NAMALWA (cell line): ENCODE results near the gene PMPCA.

Experiments
- DNase-seq: peaks from one replicate; pipeline ENCODE4 v3.0.0-alpha.2; 2015; ENCODE audit warnings: low spot score

The PMPCA gene

GRCh38 chr9:136410500-136411287, at the start of gene PMPCA, which contains the start of gene ENTR1:
Gene PMPCA, plus strand, starts transcription at chr9:136410658. Its CDS starts 11 bp downstream, at chr9:136410669.
Gene ENTR1, minus strand, starts transcription at chr9:136410614. Its CDS starts 217 bp downstream, at chr9:136410397.
- peak; percentile 93 for DNase-seq

DNA sequence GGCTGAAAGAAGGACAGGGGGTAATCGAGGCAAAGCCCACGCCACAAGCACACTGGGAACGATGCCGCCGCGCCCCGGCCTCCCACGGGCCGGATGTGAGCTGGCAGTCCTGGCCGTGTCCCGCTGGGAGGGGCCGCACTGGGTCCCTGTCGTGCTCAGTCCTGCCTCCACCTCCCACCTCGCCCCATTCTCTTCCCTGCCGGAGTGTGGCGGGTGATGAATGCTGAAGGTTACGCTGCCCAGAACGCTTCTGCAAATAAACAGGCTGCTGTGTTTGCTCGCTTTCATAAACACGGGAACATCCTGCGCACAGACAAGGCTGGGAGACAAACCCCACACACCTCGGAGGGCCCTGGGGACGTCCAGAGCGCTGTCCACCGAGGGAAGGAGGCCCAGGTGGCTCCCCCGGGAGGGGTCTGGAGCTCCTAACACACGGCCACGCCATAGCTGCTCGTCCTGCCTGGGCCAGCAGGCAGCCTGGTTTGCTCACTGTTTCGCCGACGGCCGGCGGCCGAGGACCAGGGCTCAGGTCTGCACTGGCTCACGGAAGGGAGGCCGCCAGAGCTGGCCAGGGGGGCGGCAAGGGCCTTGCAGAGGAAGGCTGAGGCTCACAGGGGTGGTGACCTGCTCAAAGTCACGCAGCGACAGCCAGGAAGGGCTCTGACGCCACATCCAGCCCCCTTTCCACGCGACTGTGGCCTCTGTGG, 49.3 kb upstream of the PMPCA start:
- DNase-seq, result no peak

GRCh38 chr9:136361754-136362449, 48.6 kb upstream of the PMPCA start:
- no peak for DNase-seq

- DNase-seq, result no peak
These were observed 48.0 kb upstream of the PMPCA start for GRCh38 chr9:136362450-136362784.

DNA sequence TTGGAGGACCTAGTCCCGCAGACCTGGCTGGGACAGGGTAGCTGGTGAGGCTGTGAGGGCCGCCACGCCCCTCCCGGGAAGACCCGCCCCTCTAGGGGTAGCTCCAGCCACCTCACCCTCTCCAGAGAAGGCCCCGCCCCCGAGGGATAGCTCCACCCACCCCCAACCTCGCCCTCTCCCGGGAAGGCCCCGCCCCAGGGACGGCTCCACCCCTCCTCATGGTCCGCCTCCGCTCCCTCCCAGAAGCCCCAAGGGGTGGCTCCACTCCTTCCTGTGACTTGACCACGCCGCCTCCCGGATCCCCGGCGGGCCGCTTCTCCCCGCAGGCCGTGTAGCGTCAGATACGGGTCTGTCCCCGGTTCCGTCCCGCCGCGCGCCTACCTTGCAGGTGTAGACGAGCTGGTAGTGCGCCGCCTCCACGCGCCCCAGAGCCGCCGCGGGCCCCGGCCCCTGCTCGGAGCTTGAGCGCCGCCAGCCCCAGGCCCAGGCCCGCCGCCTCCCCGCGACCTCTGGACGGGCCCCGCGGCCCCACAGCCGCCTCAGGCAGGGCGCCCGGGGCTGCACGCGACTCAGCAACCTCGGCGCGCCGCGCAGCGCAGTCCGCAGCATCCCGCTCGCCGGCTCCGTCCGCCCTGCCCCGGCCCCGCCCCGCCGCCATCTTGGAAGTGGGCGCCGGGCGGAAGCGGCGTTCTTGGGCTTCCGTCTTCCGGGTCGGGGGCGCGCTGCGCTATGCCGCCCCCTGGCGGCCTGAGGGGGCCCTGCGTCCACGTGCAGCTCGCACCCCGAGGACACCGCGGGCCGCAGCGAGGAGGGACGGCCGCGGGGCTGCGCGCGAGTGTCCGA, 47.1 kb upstream of the PMPCA start, which contains the start of gene DNLZ:
DNLZ (minus strand) TSS at position 639 of the 843 bp plus-strand sequence; CDS start at position 609, 30 bp downstream.
- DNase-seq, result peak; percentile 93

DNA sequence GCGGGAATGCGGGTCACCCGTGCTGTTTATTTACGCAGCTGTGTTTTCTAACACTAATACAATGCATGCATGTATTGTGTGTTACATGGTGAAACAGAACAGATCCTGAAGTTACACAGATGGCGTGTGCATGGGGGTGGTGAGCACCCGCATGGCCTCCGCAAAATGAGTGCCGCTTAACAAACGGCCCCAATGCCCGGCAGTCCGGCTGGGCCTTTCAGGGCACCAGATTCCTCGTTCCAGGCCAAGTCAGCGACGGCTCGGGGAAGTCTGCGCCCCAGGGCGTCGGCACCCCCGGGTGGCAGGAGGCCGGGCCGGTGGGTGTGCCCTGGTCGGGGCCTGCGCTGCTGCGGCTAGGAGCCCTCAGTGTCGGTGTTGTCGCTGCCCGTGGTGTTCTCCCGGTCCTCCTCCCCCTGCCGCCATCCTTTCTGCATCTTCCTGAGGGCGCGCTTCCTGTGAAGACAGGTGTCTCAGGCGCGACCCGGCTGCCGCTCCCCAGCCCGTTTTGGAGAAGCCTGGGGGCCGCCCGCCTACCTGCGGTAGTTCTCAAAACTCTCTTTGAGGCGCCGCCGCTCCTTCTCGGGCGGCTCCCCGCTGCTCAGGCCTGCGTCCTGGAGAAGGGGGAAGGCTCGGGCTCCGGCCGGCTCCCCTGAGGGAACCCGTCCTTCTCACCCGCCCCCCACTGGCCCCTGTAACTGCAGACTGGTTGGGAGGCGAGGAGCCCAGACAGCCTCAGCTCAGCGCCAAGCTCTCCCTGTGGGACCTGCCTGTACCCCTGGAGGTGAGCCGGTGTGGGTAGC, 46.3 kb upstream of the PMPCA start:
- no peak for DNase-seq

- DNase-seq, result no peak
These were observed 45.3 kb upstream of the PMPCA start for GRCh38 chr9:136364942-136365774.

- DNase-seq, result no peak
These were observed 44.7 kb upstream of the PMPCA start for GRCh38 chr9:136365775-136366222.

DNA sequence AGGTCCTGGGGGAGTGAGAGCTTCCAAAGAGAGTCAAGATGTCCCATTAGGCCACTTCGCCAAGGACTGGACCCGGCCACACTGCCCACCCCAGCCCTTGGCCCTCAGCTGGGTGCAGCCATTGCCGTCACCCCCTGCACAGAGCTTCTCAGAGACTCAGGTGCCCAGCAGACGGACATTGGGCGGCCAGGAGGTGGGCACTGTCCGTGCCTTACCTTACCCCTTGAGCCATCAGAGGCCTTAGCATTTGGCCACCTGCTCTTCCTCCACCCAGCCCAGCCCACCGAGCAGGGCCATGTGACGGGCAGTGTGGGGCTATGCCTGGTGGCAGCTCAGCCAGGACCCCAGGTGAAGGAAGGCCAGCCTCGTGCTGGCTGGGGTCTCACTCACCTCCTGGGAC, 43.6 kb upstream of the PMPCA start:
- no peak for DNase-seq

DNA sequence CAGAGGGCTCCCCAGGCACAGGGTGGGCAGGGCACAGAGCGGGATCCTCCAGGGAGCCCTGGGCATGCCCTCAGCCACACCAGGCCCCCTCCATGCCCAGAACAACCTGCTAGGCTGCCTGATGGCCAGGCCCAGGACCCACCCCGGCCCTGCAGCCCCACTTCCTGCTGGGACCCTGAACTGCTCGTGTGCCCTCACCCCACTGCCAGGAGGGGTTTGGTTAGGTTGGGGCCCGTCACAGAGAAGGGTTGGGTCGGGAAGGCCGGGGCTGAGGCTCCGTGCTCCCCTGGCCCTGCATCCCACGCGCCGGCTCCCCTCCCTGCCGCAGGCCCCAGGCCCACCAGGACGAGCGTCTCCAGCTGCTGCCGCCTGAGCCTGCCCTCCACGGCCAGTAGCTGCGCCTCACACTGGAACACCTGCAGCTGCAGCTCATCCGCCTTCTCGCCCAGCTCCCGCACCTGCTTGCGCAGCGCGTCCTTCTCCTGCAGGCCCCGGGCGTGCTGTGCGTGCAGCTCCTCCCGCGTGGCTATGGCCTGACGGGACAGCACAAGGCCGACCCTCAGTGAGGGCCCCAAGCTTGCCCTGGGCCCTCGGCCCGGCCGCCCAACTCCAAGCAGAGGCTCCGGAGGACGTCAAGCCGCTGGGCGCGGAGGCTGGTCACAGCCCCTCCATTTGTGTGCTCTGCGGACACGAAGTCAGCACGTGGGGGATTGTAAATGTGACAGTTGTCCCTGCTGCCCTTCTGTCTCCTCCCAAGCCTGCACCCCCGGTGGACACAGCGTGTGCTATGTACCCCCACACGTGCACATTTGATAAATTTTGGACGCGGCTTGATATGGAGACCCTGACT, 42.9 kb upstream of the PMPCA start:
- DNase-seq, result no peak

DNA sequence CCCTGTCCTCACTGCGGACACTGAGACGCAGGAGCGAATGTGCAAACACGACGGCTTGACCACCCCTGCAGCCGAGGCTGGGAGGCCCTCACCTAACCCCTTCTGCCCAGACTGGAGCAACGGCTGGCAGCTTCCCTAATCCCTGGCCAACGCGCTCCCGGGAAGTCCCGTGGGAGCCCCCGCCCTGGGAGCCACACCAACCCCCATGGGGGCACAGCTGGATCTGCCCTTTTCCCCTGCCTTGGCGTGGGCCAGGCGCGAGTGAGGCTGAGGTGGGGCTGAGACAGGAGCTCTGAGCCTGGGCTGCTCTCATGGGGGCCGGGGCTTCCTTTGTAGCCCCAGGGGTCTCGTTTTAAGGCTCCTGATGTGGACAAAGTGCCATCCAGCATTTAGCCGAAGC, 42.3 kb upstream of the PMPCA start:
- no peak for DNase-seq

GRCh38 chr9:136370037-136370436, 40.4 kb upstream of the PMPCA start:
- no peak for DNase-seq

GRCh38 chr9:136370687-136371532, 39.5 kb upstream of the PMPCA start:
- no peak for DNase-seq

- DNase-seq, result no peak
These were observed 39.0 kb upstream of the PMPCA start for GRCh38 chr9:136371533-136371880.

- DNase-seq, result no peak
These were observed 38.5 kb upstream of the PMPCA start for GRCh38 chr9:136372006-136372405.

DNA sequence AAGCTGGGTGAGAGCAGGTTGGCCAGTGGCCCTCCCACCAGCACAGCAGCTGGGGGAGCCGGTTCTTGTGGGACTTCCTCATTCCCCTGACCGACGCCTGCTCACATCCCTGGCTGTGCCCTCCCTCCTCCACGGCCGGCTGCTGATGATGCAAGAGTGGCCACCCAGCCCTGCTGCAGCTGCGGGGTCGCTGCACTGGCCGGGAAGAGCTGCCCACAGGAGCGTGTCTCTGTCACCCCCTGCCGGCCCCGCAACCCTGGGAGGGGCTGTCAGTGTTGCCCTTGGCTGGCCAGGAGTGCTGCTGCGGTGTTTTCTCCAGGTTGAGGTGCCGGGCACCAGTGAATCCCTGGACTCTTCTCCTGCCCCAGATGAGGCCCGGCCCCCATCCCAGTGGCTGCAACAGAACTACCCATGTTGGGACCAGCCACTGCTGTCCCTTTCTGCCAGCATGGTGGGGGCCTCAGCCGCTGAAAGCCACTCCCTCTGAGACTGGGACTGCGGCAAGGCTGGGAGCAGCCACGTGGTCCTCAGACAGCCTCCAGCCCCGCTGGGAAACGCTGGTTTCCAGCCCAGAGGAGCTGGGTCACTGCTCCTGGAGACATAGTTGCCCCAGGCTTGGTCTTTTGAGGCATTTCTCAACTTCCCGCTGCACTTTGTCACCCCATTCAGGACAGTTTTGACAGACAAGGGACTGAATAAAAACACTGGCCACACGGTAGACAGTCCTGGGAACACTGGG, 37.7 kb upstream of the PMPCA start:
- peak; percentile 63 for DNase-seq
